GM12878 (cell line): ENCODE results near the gene MEMO1. TPM values are rescaled to one million over a fixed set of nuclear protein-coding genes. Genes with fewer than 3 reads are reported as not detected.

Experiments
- ATAC-seq: fragments of 200-7000 bp; cut with Tn5 transposase; 3 replicates; pipeline ENCODE4 v1.9.1; 2020; ENCODE audit warnings: mild to moderate bottlenecking, moderate library complexity
- BruUV-seq: library from RNA; stranded (reverse); fragments of 400-500 nt; replicated peaks from 2 replicates; lab custom pipeline; 2021; lab: Mats Ljungman, UMichigan
- CTCF ChIA-PET: fragments of 300-600 bp; sonication (Branson Sonifier 250); formaldehyde crosslinking; extraction: SDS; loops from one replicate; lab custom pipeline; 2021; ENCODE audit warnings: inconsistent platforms; lab: Yijun Ruan, JAX
- POLR2A ChIA-PET: fragments of 350-600 bp; formaldehyde crosslinking; extraction: SDS; loops from one replicate; lab custom pipeline; 2021; ENCODE audit warnings: inconsistent platforms; lab: Charles Lee
- RAD21 ChIA-PET: fragments of 300-600 bp; sonication (Branson Sonifier 250); formaldehyde crosslinking; loops from one replicate; lab custom pipeline; 2023; ENCODE audit warnings: antibody characterized with exemption; ENCODE audit not compliant: unreplicated experiment; lab: Charles Lee
- SMC1A ChIA-PET: fragments of 300-600 bp; sonication (Branson Sonifier 250); formaldehyde crosslinking; loops from one replicate; lab custom pipeline; 2023; ENCODE audit not compliant: unreplicated experiment, uncharacterized antibody; lab: Charles Lee
- DNase-seq: peaks from one replicate; pipeline ENCODE4 v3.0.0-alpha.2; 2011; ENCODE audit warnings: low read depth, low spot score
- FAIRE-seq: peaks from 3 replicates; lab custom pipeline; 2011; peaks lifted over from hg19 to GRCh38; lab: Jason Lieb, UNC
- H2AFZ ChIP-seq: 2 replicates; pipeline ENCODE4 v1.6.0; 2011; ENCODE audit warnings: low read depth, low read length, control low read depth; ENCODE audit not compliant: control insufficient read depth
- H3K27ac ChIP-seq: 2 replicates; pipeline ENCODE4 v1.5.1; 2011; ENCODE audit warnings: control low read depth; ENCODE audit not compliant: control insufficient read depth, insufficient read depth
- H3K27me3 ChIP-seq, 2 experiments: replicated peaks in 1 of 2; 2 replicates each; pipeline versions ENCODE4 v1.6.0 to v1.6.1; 2011; ENCODE audit warnings: low read length in 1 of 2; ENCODE audit not compliant: control insufficient read depth in 2 of 2, insufficient read depth in 2 of 2
- H3K36me3 ChIP-seq, 2 experiments: 2 replicates each; pipeline ENCODE4 v1.5.1; 2011; ENCODE audit warnings: low read length in 1 of 2; ENCODE audit not compliant: control insufficient read depth in 2 of 2, insufficient read depth in 2 of 2
- H3K4me1 ChIP-seq: 2 replicates; pipeline ENCODE4 v1.6.1; 2011; ENCODE audit warnings: mild to moderate bottlenecking, low read length, moderate library complexity, mixed read lengths; ENCODE audit not compliant: control insufficient read depth, insufficient read depth
- H3K4me2 ChIP-seq: 2 replicates; pipeline ENCODE4 v1.6.0; 2011; ENCODE audit warnings: control low read depth; ENCODE audit not compliant: control insufficient read depth, insufficient read depth
- H3K4me3 ChIP-seq: fragments of 200-600 bp; sonication (generic); 2 replicates; pipeline ENCODE4 v1.5.1; 2016
- H3K79me2 ChIP-seq: 2 replicates; pipeline ENCODE4 v1.6.0; 2011; ENCODE audit warnings: low read length; ENCODE audit not compliant: control insufficient read depth, insufficient read depth
- H3K9ac ChIP-seq: 2 replicates; pipeline ENCODE4 v1.8.0; 2011; ENCODE audit warnings: low read length, control low read depth, mixed read lengths; ENCODE audit not compliant: control insufficient read depth, insufficient read depth
- H3K9me3 ChIP-seq: replicated peaks from 3 replicates; pipeline ENCODE4 v1.5.1; 2011; ENCODE audit warnings: mild to moderate bottlenecking, low read length; ENCODE audit not compliant: control insufficient read depth, insufficient read depth
- H4K20me1 ChIP-seq: 2 replicates; pipeline ENCODE4 v1.6.0; 2011; ENCODE audit not compliant: control insufficient read depth, insufficient read depth
- CREB1 ChIP-seq: IDR thresholded peaks from 2 replicates; pipeline ENCODE4 v1.6.1; 2012; ENCODE audit warnings: low read depth, mild to moderate bottlenecking, inconsistent platforms
- DPF2 ChIP-seq: fragments of 450-650 bp; IDR thresholded peaks from 2 replicates; pipeline ENCODE4 v1.6.1; 2017; ENCODE audit warnings: mild to moderate bottlenecking
- MEF2A ChIP-seq: IDR thresholded peaks from 2 replicates; pipeline ENCODE4 v1.6.1; 2011; ENCODE audit warnings: low read depth, mild to moderate bottlenecking, low read length, moderate library complexity; ENCODE audit not compliant: insufficient read depth
- MYB ChIP-seq: fragments of 150-350 bp; IDR thresholded peaks from 2 replicates; pipeline ENCODE4 v1.6.1; 2014; ENCODE audit warnings: mild to moderate bottlenecking, low read depth, low read length, borderline replicate concordance
- NFYA ChIP-seq: IDR thresholded peaks from 2 replicates; pipeline ENCODE4 v1.6.1; 2011; ENCODE audit warnings: low read depth, mild to moderate bottlenecking, low read length, improper control_type of control experiment, borderline replicate concordance
- PRDM15 ChIP-seq: fragments of 450-650 bp; formaldehyde crosslinking; IDR thresholded peaks from 2 replicates; pipeline ENCODE4 v1.4.0; 2020; ENCODE audit warnings: mild to moderate bottlenecking, moderate library complexity
- RAD21 ChIP-seq: IDR thresholded peaks from 2 replicates; pipeline ENCODE4 v1.6.1; 2011; ENCODE audit warnings: mild to moderate bottlenecking, low read depth, low read length, moderate library complexity; ENCODE audit not compliant: insufficient read depth
- RUNX3 ChIP-seq: IDR thresholded peaks from 2 replicates; pipeline ENCODE4 v1.6.1; 2012; ENCODE audit warnings: low read length, inconsistent platforms
- SREBF2 ChIP-seq: IDR thresholded peaks from 2 replicates; pipeline ENCODE4 v1.6.1; 2012; ENCODE audit warnings: mild to moderate bottlenecking, low read length
- ZNF217 ChIP-seq: fragments of 450-650 bp; IDR thresholded peaks from 2 replicates; pipeline ENCODE4 v1.6.1; 2017; ENCODE audit warnings: antibody characterized with exemption, mild to moderate bottlenecking
- ZNF384 ChIP-seq: IDR thresholded peaks from 2 replicates; pipeline ENCODE4 v1.6.1; 2012; ENCODE audit warnings: low read depth, mild to moderate bottlenecking, low read length, improper control_type of control experiment, borderline replicate concordance
- WGBS: methylation state at CpG from one replicate; pipeline ENCODE4 v1.1.6; 2016; ENCODE audit warnings: low lambda C conversion rate; ENCODE audit not compliant: insufficient replicate concordance, insufficient coverage; ENCODE audit errors: missing lambda C conversion rate; 5-methylcytosine and 5-hydroxymethylcytosine counted together
- in situ Hi-C: fragments of 300-500 bp; cut with MboI; formaldehyde crosslinking; loops from 9 replicates; pipeline ENCODE4 v1.14.3; 2018; ENCODE audit warnings: mixed read lengths
- intact Hi-C: fragments of 100-400 bp; cut with micrococcal nuclease; formaldehyde crosslinking; loops from one replicate; pipeline ENCODE4 v1.14.2; 2022; ENCODE audit not compliant: unreplicated experiment
- polyA plus RNA-seq, 11 experiments: library from polyadenylated mRNA; depleted of rRNA in 4 of 11; unstranded in 6 of 11; stranded (reverse) in 5 of 11; fragments of >200 nt; fragmentation: Nextera tagmentation in 4 of 11; fragmentation: Illumina TruSeq in 1 of 11; extraction: Ambion mirVana in 4 of 11; extraction: Trizol in 1 of 11; gene quantifications; 1 replicate in 1 of 11; 2 replicates in 10 of 11; pipeline versions ENCODE4 v1.2.1 to v1.2.3, GENCODE V29; 2011 to 2016; ENCODE audit warnings: inconsistent platforms in 2 of 11, missing spikeins in 2 of 11, low read depth in 1 of 11
- total RNA-seq, 4 experiments: library from RNA; depleted of rRNA in 3 of 4; stranded (reverse); fragments of >200 nt in 3 of 4; fragmentation: Illumina TruSeq in 1 of 4; extraction: Trizol in 1 of 4; gene quantifications; 2 replicates each; pipeline versions ENCODE4 v1.2.1 to v1.2.3, GENCODE V29; 2013 to 2021

The MEMO1 gene
- total and polyA plus RNA-seq, 10 of the 15 experiments (the other 5 are each of a cell fraction or from before 2014, with no cell fraction given) = 39.8 to 99.1 (median 72.2) TPM

- no peak for TF ChIP-seq MEF2A
- TF ChIP-seq ZNF384 = no peak
- no peak for TF ChIP-seq PRDM15
Observed at GRCh38 chr2:31920962-31921361, 89.8 kb downstream of the MEMO1 start (continued).

GRCh38 chr2:31919499-31919898 lies 91.3 kb downstream of the MEMO1 start:
- no peaks in the 10 kb centered on the region for H4K20me1 ChIP-seq
- DNase-seq = no peak
- no peak overlapping the region for H3K4me3 ChIP-seq
- no peaks in the 10 kb centered on the region for H3K27me3 ChIP-seq
- intact Hi-C loops = no loop called here
- no peak overlapping the region for H2AFZ ChIP-seq
- BruUV-seq = no TSS peak
- POLR2A ChIA-PET = no interaction called here
- ATAC-seq = no peak
- CTCF ChIA-PET = no interaction called here
- peaks cover 3% of the 10 kb centered on the region; the same call in 1 of the 2 replicates for H3K4me1 ChIP-seq
- H3K4me2 ChIP-seq = no peak overlapping the region
- WGBS = 81% methylated on average over 3 of the region's 3 CpGs
- no peak for TF ChIP-seq RAD21
- TF ChIP-seq CREB1 = no peak
- no peak for TF ChIP-seq MYB
- no peak for TF ChIP-seq SREBF2
- TF ChIP-seq ZNF217 = no peak
- no peak for TF ChIP-seq RUNX3
- TF ChIP-seq DPF2 = no peak
- no peak for TF ChIP-seq NFYA
- RAD21 ChIA-PET = no interaction called here
- H3K9ac ChIP-seq = no peak overlapping the region
- SMC1A ChIA-PET = interaction anchor here (1.1 kb wide), 1 partner anchor 89 kb away, joined by 3 read pairs; no protein-coding TSS in a partner anchor
- FAIRE-seq = no peak
- H3K79me2 ChIP-seq = no peaks in the 10 kb centered on the region; the same call in 1 of the 2 replicates
- H3K27ac ChIP-seq = no peak overlapping the region
- 0 out of 4 replicates have a peak, but pooled peaks cover 0 to 8% of the 10 kb centered on the region in 2 experiments for H3K36me3 ChIP-seq
- no peaks in the 10 kb centered on the region for H3K9me3 ChIP-seq
- in situ Hi-C loops = no loop called here
